C4-2B (cell line): ENCODE results near the gene FAM163B.

Experiments used
- ZFX ChIP-seq: fragments of 450-650 bp; IDR thresholded peaks from 2 replicates; pipeline ENCODE4 v1.6.1; 2017
- TF ChIP-seq, protein P1 (sequence below): fragments of 450-650 bp; conservative IDR thresholded peaks from 2 replicates; pipeline ENCODE4 v1.5.1; 2017; ENCODE audit warnings: mild to moderate bottlenecking

DNA sequence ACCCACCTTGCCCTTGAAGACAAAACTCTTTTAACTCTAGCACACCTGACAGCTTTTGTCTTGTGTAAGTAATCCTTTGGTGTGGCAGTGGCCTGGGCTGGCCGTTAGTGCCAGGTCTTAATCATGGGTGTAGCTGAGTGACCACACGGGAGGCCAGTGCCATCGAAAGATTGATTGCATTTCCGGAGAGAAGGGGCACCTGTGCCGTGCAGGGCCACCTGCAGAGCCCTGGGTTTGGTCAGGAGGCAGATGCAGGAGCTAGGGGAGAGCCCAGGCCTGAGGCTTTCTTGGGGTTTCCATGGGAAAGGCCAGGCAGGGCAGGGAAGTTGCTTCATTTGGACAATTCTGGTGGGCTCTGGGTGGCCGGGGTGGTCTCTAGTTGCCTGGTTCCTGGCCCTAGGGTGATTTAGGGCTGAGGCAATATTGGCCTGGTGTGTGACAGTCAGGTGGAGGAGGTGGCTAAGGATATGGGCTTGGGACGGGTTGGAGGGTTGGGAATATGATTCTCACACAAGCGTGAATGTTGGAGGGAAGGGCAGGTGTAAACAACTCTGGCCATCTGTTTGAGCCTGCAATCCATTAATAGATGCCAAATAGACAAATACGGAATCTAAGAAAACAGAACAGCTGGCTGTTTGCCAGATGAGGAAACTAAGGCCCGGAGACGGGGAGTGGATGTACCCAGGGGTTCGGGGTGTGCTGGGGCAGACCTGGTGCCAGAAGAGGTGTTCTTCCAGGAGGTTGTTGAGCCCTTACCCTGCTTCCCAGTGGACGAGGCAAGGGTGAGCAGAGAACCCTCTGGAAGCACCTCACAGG, 31.6 kb upstream of the FAM163B start:
- TF ChIP-seq, protein P1, sequence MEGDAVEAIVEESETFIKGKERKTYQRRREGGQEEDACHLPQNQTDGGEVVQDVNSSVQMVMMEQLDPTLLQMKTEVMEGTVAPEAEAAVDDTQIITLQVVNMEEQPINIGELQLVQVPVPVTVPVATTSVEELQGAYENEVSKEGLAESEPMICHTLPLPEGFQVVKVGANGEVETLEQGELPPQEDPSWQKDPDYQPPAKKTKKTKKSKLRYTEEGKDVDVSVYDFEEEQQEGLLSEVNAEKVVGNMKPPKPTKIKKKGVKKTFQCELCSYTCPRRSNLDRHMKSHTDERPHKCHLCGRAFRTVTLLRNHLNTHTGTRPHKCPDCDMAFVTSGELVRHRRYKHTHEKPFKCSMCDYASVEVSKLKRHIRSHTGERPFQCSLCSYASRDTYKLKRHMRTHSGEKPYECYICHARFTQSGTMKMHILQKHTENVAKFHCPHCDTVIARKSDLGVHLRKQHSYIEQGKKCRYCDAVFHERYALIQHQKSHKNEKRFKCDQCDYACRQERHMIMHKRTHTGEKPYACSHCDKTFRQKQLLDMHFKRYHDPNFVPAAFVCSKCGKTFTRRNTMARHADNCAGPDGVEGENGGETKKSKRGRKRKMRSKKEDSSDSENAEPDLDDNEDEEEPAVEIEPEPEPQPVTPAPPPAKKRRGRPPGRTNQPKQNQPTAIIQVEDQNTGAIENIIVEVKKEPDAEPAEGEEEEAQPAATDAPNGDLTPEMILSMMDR: no peak
- no peak for TF ChIP-seq ZFX
